ENCODE results near the gene SLC5A1. TPM values are rescaled to one million over a fixed set of nuclear protein-coding genes. Genes with fewer than 3 reads are reported as not detected.
A peak's percentile ranks its signal among the peaks of the same experiment; 100 is the strongest.

The SLC5A1 gene
- total RNA-seq, 1 donor from 2014 or later: 215 TPM

DNA sequence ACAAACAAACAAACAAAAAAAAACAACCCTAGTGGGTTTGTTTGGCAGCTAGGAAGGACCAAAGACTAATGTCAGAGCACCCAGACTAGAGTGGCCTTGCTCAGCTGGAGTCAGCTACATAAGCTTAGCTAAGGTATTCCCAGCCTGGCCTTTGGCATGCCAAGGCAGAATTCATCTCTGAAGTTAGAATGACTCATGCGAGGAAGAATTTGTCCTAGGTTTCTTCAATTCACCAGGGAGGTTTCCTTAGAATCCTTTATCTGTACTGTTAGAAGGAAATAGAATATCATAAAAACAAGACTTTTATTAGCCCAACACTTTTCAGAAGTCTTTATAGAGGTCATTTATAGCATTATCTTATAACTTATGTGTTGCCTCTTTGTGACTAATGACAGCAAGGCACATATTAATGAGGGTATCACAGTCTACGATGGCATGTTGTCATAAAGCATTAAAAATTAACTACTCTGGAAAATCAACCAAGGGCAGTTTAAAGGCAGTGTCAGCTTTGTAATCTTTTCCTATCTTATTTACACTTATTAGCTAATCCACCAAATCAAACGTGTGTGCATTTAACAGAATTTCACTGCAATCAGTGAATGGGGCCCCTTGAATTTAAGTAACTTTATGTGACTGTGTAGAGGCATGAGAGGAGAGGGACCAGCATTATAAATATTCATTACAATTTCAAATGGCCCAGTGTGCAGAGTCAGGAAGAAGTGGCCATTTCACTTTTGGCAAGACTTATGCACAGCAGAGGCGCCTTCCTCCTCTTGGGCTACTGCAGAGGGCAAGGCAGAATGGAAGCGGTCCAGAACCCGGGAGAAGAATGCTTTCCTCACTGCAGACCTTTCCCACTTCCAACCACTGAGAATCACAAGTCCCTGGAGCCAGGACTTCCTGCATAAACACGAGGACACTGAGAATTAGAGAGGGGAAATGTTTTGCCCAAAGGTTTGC, 36.3 kb downstream of the SLC5A1 start:
- intact Hi-C loops (cut with DNase I): loop anchor here (5.0 kb wide), 1 partner anchor 102 kb away; no protein-coding TSS in a partner anchor
- peak; percentile 38 for ATAC-seq (ENCODE audit: poor library complexity)
- no peak for DNase-seq

DNA sequence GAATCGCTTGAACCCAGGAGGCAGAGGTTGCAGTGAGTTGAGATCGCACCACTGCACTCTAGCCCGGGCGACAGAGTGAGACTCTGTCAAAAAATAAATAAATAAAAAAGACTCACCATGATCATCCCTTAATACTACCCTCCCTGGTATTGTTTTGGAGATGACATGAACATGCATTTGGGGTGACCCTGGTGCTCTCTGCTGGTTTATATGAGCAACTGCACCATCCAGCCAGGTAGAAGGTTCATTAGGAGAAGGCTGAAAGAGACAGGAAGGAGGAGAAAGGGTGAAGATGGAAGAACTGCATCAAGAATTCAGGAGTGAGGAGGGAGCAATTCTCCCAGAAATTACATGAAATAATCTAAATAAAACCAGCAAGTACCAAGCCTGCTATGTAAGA, 37.8 kb downstream of the SLC5A1 start:
- no peak for DNase-seq
- peak; percentile 38 for ATAC-seq (ENCODE audit: poor library complexity)
- intact Hi-C loops (cut with DNase I): loop anchor here (5.0 kb wide), 1 partner anchor 104 kb away; no protein-coding TSS in a partner anchor

DNA sequence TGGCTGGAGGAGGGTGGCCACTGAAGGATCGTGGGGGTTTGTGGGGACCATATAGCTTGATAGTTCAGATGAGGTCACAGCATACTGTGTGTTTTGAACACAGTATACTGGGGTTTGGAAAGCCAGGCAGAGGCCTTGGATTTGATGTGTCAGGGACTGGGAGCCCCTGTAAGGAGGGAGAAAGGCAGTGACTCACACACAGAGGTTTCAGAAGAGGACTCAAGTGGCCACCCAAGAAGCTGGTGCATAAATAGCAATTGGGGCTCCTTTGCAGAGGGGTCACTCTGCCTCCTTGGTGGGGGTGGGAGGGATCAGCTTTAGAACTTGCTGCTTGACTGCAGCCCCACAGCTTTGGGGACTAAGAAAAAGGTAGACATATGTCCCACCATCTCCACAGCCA, 39.3 kb downstream of the SLC5A1 start:
- no peak for ATAC-seq (ENCODE audit: poor library complexity)
- intact Hi-C loops (cut with DNase I): loop anchor here (5.0 kb wide), 1 partner anchor 105 kb away; no protein-coding TSS in a partner anchor
- DNase-seq: no peak

DNA sequence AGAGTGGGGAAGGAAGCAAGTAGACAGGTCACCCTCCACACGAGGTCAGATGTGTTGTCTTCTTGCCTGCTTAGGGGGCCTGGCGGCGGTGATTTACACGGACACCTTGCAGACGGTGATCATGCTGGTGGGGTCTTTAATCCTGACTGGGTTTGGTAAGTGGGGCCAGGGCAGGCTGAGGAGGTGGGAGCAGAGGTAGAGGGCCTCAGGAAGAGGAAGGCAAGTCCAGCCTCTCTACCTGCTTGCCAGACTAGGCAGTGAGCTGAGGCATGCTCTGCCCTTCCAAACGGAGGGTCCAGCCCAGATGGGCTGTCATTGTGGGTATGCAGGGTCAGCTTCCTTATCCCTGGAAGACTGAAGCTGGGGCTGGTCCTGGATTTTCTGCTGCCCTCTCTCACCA, 39.9 kb downstream of the SLC5A1 start:
- intact Hi-C loops (cut with DNase I): loop anchor here (5.0 kb wide), 1 partner anchor 106 kb away; no protein-coding TSS in a partner anchor

DNA sequence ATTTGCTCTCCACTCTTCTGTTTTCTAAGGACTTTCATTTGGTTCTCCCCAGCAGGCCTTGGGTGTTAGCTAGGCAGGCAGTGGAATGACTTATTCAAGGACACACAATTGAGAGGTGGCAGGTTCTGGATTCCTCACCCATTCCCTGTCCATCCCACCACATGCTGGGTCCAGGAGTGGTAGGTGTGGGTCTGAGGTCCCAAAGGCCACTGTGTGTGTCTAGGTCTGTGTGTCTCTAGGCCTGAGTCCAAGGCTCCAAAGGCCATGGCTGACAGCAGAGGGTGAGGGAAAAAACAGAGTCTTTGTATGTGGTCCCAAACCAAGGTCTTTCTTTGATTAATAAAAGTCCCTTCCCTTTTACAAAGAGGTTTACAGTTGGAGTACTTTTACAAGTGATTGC, 40.8 kb downstream of the SLC5A1 start:
- intact Hi-C loops (cut with DNase I): loop anchor here (5.0 kb wide), 1 partner anchor 107 kb away; no protein-coding TSS in a partner anchor
- ATAC-seq (ENCODE audit: poor library complexity): no peak
- DNase-seq: no peak

More for the DNA sequence above, 39.9 kb downstream of the SLC5A1 start:
- DNase-seq: no peak
- no peak for ATAC-seq (ENCODE audit: poor library complexity)

DNA sequence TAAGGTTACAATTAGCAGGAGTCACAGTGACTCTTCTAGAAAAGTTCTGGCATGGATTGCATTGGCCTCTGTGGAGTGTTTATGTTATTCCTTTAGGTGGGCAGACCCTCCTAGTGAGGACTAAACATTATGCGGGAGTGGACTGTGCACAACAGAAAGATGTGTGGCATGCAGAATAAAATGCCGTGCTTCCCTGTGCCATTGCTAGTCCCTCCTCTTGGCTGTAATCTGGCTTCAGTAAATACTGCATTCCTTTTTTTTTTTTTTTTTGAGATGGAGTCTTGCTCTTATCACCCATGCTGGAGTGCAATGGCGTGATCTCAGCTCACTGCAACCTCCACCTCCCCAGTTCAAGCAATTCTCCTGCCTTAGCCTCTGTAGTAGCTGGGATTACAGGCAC, 45.0 kb downstream of the SLC5A1 start:
- intact Hi-C loops (cut with DNase I): no loop called here
- DNase-seq (no peak), ATAC-seq (ENCODE audit: poor library complexity) (no peak)

DNA sequence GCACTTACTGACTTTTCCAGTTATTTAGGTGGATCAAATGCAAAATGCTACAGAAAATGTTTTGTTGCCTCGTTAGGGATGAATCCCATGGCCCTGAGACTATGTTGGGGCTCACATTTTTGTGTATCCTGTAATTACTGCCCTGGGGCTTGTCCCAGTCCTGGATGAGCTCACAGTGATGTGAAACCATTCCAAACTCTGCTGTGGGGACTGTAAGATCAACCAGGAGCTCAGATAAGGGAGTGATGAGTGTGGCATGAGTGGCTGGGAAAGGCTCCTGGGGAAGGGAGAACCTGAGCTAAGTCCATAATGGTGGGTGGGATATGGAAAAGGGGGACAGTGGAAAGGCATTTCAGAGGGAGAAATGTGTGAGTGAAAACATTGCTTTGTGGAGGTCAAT, 54.0 kb downstream of the SLC5A1 start:
- ATAC-seq (ENCODE audit: poor library complexity): peak; percentile 86

DNA sequence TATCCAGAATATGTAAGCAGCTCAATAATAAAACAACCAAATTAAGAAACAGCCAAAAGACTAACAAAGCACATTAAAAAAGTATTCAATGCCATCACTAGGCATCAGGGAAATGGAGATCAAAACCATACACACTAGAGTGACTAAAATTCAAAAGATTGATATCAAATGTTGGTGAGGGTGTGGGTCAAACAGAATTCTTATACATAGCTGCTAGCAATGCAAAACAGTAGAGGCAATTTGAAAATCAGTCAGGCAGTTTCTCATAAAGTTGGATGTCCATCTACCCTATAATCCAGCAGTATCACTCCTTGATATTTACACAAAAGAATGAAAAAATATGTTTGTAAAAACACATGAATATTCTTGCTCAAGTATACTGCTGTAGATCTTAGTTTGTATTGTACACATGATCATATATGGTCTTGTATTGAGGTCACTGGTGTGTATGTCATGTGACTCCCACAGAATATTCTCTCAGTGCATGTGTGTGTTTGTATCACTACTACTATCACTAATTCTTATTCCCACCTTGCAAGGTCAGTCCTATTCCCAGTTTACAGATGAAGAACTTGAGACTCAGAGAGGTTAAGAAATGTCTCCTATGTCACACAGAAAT, 54.9 kb downstream of the SLC5A1 start:
- DNase-seq: no peak
- ATAC-seq (ENCODE audit: poor library complexity): no peak
- intact Hi-C loops (cut with DNase I): no loop called here

More for the DNA sequence above, 54.0 kb downstream of the SLC5A1 start:
- DNase-seq: no peak
- intact Hi-C loops (cut with DNase I): no loop called here

DNA sequence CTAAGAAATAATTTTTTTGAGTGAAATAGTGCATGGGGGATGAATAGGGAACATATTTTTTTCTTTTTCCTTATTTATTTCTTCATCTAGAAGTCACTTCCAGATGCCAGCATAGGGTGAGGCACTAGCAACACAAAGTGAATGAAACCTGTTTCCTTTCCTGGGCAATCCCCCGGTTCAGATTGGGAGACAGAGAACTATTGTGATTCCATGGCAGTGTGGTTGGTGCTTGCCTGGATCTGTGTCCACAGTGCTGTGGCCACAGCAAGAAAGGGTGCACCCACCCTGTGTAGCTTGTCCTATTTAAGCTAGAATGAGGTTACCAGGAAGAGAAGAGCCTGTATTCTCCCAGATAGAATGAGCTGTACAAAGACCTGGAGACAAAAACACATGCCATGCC, 57.6 kb downstream of the SLC5A1 start:
- ATAC-seq (ENCODE audit: poor library complexity) (no peak), DNase-seq (no peak)
- intact Hi-C loops (cut with DNase I): loop anchor here (10.0 kb wide), 1 partner anchor 164 kb away; no protein-coding TSS in a partner anchor

DNA sequence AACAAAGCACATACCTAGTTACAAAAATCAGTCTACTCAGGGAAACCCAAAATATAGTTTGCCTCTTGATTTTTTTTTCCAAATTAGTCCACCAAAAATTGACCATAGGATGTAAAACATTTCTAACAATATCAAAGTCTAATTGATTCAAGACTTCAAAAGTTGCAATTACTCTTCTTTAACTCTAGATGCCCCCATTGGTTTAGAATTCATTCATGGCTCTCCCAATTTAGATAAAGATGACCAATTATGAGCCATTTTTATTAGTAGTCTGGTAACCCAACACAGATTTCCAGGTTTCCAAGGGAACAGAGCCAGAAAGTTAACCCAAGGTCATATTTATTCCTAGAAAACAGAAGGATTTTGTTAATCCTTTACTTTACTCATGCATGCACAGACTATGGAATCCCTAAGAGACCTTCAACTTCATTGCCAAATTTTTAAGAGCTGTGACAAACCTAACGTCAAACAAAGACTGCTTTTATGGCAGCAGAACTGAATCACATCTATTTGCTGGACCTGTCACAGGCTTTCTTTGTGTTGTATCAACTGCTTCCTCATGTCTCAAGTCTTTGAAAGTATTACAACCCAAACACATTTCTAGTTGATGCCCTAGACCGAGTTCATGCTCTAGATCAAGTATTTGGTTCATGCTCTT, 60.7 kb downstream of the SLC5A1 start:
- intact Hi-C loops (cut with DNase I): loop anchor here (10.0 kb wide), 1 partner anchor 161 kb away; no protein-coding TSS in a partner anchor
- ATAC-seq (ENCODE audit: poor library complexity) (no peak), DNase-seq (no peak)

DNA sequence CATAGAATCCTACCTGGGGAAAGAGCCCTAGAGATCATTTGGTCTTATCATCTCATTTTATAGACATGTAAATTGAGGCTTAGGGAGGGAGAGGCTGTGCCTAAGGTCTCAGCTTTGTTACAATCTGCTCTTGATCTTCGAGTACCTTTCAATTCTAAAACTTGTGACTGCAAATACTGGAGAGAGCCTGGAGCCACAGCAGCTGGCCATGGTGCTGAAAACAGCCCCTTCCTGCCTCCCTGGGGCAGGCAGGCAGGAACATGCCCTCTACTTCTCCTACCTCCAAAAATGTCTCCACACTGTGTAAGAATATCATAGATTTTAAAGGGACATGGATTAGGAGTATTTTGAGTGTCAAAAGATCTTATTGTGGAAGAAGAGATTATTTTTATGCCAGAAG, 63.9 kb downstream of the SLC5A1 start:
- intact Hi-C loops (cut with DNase I): loop anchor here (10.0 kb wide), 1 partner anchor 158 kb away; no protein-coding TSS in a partner anchor
- ATAC-seq (ENCODE audit: poor library complexity): no peak
- no peak for DNase-seq

DNA sequence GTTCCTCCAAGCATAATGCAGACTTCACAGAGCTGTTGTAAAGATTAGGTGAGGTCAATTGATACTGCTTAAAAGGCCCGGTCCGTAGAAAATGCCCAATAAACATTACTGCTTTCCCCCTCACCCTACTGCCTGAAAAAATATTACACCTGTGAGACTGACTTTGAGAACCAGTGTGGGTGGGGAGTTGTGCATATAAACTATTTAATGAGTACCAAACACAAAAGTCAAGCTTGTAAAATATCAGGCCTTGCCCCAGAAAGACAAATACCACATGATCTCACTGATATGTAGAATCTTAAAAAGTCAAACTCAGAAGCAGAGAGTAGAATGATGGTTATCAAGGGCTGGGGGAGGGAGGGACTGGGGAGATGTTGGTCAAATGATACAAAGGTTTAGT, 69.3 kb downstream of the SLC5A1 start:
- DNase-seq (no peak), ATAC-seq (ENCODE audit: poor library complexity) (no peak)
- intact Hi-C loops (cut with DNase I): no loop called here

DNA sequence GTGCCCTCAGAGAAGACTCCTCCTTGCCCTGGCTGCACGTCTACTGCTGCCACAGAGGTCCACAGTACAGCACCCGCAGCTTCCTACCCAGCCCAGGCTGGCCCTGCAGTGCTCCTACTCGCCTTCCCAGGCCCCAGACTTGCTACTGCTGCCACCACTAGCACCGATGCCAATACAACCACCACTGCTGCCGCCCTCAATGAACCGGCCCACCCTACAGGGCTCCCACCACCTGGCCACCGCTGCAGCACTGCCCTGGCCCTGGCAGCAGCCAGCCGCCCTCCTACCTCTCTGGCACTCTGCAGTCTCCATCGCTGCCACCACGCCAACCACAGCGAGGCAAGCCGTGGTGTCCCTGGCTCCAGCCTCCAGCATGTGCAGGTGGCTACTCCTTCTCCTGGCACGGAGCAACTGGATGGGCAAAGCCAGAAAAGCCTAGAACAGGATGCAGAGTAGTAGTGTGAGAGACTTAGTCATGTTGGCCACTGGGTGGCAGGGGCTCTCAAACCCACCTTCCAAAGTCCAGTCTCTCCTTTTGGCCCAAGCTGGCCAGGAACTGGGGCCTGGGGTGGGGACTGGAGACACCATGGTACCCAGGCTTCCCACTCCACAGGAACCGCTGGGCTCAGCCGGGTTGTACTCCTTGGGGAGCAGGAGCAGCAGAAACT, 76.6 kb downstream of the SLC5A1 start:
- ATAC-seq (ENCODE audit: poor library complexity) (peak; percentile 24), DNase-seq (no peak)
- intact Hi-C loops (cut with DNase I): no loop called here

DNA sequence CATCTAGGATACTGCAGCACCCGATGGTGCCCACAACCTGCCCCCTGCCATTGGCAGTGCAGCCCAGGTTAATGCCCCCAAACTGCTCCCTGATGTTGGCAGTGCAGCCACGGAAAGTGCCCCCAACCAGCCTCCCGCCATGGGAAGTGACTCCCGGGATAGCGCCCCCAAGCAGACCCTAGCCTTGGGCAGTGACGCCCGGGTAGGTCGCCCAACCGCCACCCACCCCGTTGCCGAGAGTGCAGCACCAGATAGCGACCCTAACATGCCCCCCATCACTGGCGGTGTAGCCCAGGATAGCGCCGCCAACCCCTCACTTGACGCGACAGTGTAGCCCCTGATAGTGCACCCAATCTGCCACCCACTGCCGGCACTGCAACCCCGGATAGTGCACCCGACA, 77.5 kb downstream of the SLC5A1 start:
- ATAC-seq (ENCODE audit: poor library complexity) (no peak), DNase-seq (no peak)
- intact Hi-C loops (cut with DNase I): no loop called here

DNA sequence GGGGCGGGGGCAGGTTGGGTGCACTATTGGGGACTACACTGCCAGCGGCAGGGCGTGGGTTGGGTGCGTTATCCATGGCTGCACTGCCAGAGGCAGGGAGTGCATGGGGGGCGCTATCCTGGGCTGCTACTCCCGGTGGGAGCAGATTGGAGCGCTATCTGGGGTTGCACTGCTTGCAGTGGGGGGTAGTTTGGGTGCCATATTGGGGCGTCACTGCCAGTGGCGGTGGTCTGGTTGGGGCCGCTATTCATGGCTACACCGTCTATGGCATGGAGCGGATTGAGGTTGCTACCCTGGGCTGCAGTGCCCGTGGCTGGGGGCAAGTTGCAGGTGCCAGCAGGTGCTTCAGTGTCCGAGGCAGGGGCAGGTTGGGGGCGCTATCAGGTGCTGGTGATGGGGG, 79.8 kb downstream of the SLC5A1 start:
- ATAC-seq (ENCODE audit: poor library complexity) (no peak), DNase-seq (no peak)
- intact Hi-C loops (cut with DNase I): no loop called here

DNA sequence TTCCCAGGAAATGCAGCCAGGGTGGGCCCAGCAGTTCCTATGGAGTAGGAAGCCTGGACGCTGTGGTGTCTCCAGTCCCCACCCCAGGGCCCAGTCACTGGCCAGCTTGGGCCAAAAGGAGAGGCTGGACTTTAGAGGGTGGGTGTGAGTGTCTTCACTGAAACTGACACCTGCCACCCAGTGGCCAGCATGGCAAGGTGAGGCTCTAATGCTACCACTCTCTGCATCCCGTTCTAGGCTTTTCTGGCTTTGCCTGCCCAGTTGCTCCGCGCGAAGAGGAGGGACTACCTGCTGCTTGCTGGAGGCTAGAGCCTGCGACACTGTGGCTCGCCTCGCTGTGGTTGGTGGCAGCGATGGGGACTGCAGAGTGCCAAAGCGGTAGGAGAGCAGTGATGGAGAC, 80.6 kb downstream of the SLC5A1 start:
- ATAC-seq (ENCODE audit: poor library complexity) (no peak), DNase-seq (no peak)
- intact Hi-C loops (cut with DNase I): no loop called here

DNA sequence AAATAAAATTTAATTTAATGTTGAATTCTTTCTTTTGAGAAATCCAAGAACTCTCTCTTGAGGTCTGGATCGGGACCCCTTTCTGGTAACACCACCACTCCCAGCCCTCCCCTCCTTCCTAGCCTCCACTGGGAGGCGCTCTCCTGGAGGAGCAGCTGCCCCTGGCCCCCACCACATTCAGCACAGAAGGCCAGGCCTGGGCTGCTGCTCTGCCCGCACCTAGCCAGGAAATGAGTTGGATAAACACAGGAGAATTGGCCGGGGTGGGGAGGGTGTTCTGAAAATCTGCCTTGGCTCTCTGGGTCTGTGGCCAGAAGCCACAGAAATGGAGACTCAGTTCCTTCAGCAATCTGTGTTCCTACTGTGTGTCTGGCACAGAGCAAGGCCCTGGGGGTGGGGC, 84.8 kb downstream of the SLC5A1 start:
- DNase-seq (no peak), ATAC-seq (ENCODE audit: poor library complexity) (no peak)
- intact Hi-C loops (cut with DNase I): no loop called here

DNA sequence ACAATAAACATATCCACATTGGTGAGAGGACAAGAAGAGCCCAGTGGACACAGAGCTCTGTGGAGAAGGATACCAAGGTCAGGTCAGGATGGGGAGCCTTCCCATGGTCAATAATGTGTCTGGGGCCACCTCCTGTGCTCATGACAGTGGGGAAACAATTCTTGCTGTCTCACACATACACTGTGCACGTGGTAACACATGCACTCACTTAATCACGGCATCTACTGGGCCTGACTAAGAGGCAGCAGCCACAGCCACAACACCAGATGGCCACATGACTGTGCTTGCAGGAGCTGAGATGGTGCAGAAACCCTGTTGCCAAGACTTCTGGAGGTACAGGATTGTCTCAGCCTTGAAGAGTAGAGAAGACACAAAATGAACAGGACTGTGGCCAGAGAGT, 87.4 kb downstream of the SLC5A1 start:
- DNase-seq (no peak), ATAC-seq (ENCODE audit: poor library complexity) (no peak)
- intact Hi-C loops (cut with DNase I): no loop called here

DNA sequence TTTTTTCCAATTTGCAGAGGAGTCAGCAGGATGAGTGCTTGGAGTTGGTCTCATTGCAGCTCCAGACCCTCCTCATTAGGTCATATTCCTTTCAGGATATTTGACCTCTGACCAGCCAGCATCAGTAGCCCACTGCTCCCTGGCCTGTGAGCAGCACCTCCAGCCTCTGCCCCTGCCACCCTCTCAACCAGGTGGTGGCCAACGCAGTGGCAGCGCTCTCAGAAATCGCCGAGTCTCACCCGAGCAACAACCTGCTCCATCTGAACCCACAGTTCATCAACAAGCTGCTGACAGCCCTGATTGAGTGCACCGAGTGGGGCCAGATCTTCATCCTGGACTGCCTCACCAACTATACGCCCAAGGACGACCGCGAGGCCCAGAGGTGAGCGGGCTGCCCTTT, 89.1 kb downstream of the SLC5A1 start:
- ATAC-seq (ENCODE audit: poor library complexity) (no peak), DNase-seq (no peak)
- intact Hi-C loops (cut with DNase I): no loop called here

Data from Right ventricle myocardium superior (tissue), 1 donor.